Anterior cingulate cortex (tissue), 58 donors: ENCODE measurements around the gene EFHB.
"Not testable (repeated sequence)": the region's sequence is repeated elsewhere in the genome, so short reads cannot be mapped to it uniquely, and the experiment has no call there.

Source experiments
- DNase-seq, 58 donors: peaks; one replicate each; lab custom pipeline; 2025; lab: John Stamatoyannopoulos, UW

EFHB gene

GRCh38 chr3:19931767-19932188 lies 2.2 kb downstream of the EFHB start:
- DNase-seq, result no peak

GRCh38 chr3:19931180-19931692 lies 2.8 kb downstream of the EFHB start:
- DNase-seq, result peak in 7 of 58 donors; percentile 2 to 22 (median 7)

- DNase-seq, result no peak
Observed at GRCh38 chr3:19920401-19921080, 13.5 kb downstream of the EFHB start.

- no peak for DNase-seq
Observed at GRCh38 chr3:19917167-19917566, 16.9 kb downstream of the EFHB start.

GRCh38 chr3:19911452-19911851 lies 22.6 kb downstream of the EFHB start:
- DNase-seq, result no peak

- no peak for DNase-seq
Observed at GRCh38 chr3:19907523-19907922, 26.5 kb downstream of the EFHB start.

- DNase-seq, result no peak
Observed at GRCh38 chr3:19903649-19904048, 30.4 kb downstream of the EFHB start.

- no peak for DNase-seq
Observed at GRCh38 chr3:19901918-19902317, 32.1 kb downstream of the EFHB start.

- no peak for DNase-seq
Observed at GRCh38 chr3:19901337-19901736, 32.7 kb downstream of the EFHB start.

- not testable (repeated sequence) for DNase-seq
Observed at GRCh38 chr3:19899833-19900232, 34.2 kb downstream of the EFHB start.

- DNase-seq, result no peak
Observed at GRCh38 chr3:19899264-19899663, 34.8 kb downstream of the EFHB start.

GRCh38 chr3:19898721-19899120 lies 35.3 kb downstream of the EFHB start:
- no peak for DNase-seq

- no peak for DNase-seq
Observed at GRCh38 chr3:19891740-19892139, 42.3 kb downstream of the EFHB start.

- no peak for DNase-seq
Observed at GRCh38 chr3:19888428-19889152, 45.4 kb downstream of the EFHB start.

- DNase-seq, result not testable (repeated sequence)
Observed at GRCh38 chr3:19887122-19887521, 46.9 kb downstream of the EFHB start.

- DNase-seq, result no peak
Observed at GRCh38 chr3:19886404-19886803, 47.6 kb downstream of the EFHB start.

- peak in 3 of 58 donors; percentile 1 to 37 (median 4) for DNase-seq
Observed at GRCh38 chr3:19885468-19885867, 48.5 kb downstream of the EFHB start.

- no peak for DNase-seq
Observed at GRCh38 chr3:19881852-19882251, 52.2 kb downstream of the EFHB start.

- no peak for DNase-seq
Observed at GRCh38 chr3:19881036-19881435, 53.0 kb downstream of the EFHB start.

- DNase-seq, result no peak
Observed at GRCh38 chr3:19877656-19878055, 56.4 kb downstream of the EFHB start.

GRCh38 chr3:19866751-19867347 lies 67.2 kb downstream of the EFHB start:
- DNase-seq, result peak in 42 of 58 donors; percentile 2 to 65 (median 24)
